H1 (cell line): ENCODE data around the gene RFX3. TPM values are rescaled to one million over a fixed set of nuclear protein-coding genes. Genes with fewer than 3 reads are reported as not detected.

Experiments
- CTCF ChIA-PET: fragments of 300-600 bp; sonication (Branson Sonifier 250); formaldehyde crosslinking; loops from one replicate; lab custom pipeline; 2021; ENCODE audit not compliant: partially characterized antibody; lab: Charles Lee
- POLR2A ChIA-PET: fragments of 300-600 bp; sonication (Branson Sonifier 250); formaldehyde crosslinking; loops from one replicate; lab custom pipeline; 2021; ENCODE audit warnings: inconsistent platforms; ENCODE audit not compliant: partially characterized antibody; lab: Charles Lee
- DNase-seq, 2 experiments: peaks; one replicate each; pipeline versions ENCODE4 v3.0.0 to v3.0.0-alpha.2; 2010 to 2022; ENCODE audit warnings: low spot score in 2 of 2, low read depth in 1 of 2, mixed read lengths in 1 of 2
- FAIRE-seq: peaks from 2 replicates; lab custom pipeline; 2011; peaks lifted over from hg19 to GRCh38; lab: Jason Lieb, UNC
- H2AFZ ChIP-seq: 2 replicates; pipeline ENCODE4 v1.8.1; 2012; ENCODE audit warnings: low read length, inconsistent platforms
- H2AK5ac ChIP-seq: 2 replicates; pipeline ENCODE4 v1.6.1; 2013; ENCODE audit warnings: low read depth, low read length
- H2BK120ac ChIP-seq: replicated peaks from 2 replicates; pipeline ENCODE3; 2013; ENCODE audit warnings: low read depth, low read length, inconsistent platforms
- H2BK12ac ChIP-seq: 2 replicates; pipeline ENCODE4 v1.6.1; 2013; ENCODE audit warnings: low read depth, low read length
- H2BK15ac ChIP-seq: 2 replicates; pipeline ENCODE4 v1.6.1; 2013; ENCODE audit warnings: low read length
- H2BK20ac ChIP-seq: 2 replicates; pipeline ENCODE4 v1.6.1; 2013; ENCODE audit warnings: low read length
- H2BK5ac ChIP-seq: 2 replicates; pipeline ENCODE4 v1.6.1; 2013; ENCODE audit warnings: low read depth, low read length
- H3K14ac ChIP-seq: 2 replicates; pipeline ENCODE4 v1.6.1; 2013; ENCODE audit warnings: inconsistent platforms; ENCODE audit not compliant: insufficient read length
- H3K18ac ChIP-seq: 2 replicates; pipeline ENCODE4 v1.6.1; 2013; ENCODE audit warnings: low read length; ENCODE audit errors: extremely low read depth
- H3K23ac ChIP-seq: 2 replicates; pipeline ENCODE4 v1.6.1; 2013; ENCODE audit warnings: inconsistent platforms; ENCODE audit not compliant: insufficient read length
- H3K23me2 ChIP-seq: 2 replicates; pipeline ENCODE4 v1.6.1; 2013; ENCODE audit warnings: low read depth, low read length
- H3K27ac ChIP-seq: 2 replicates; pipeline ENCODE4 v1.6.1; 2011; ENCODE audit warnings: low read depth, low read length, inconsistent platforms
- H3K27me3 ChIP-seq, 4 experiments: replicated peaks in 1 of 4; 1 replicate in 1 of 4; 2 replicates in 3 of 4; pipeline versions ENCODE4 v1.6.1 to v1.8.1; 2011 to 2013; ENCODE audit warnings: low read length in 3 of 4, mild to moderate bottlenecking in 3 of 4, inconsistent platforms in 2 of 4, mixed read lengths in 2 of 4, moderate library complexity in 1 of 4; ENCODE audit not compliant: control insufficient read depth in 3 of 4, insufficient read depth in 3 of 4; ENCODE audit errors: extremely low read depth in 1 of 4
- H3K36me3 ChIP-seq, 4 experiments: 2 replicates each; pipeline versions ENCODE4 v1.6.1 to v1.8.1; 2011 to 2013; ENCODE audit warnings: mild to moderate bottlenecking in 4 of 4, low read length in 3 of 4, moderate library complexity in 2 of 4, control low read depth in 1 of 4, inconsistent platforms in 1 of 4; ENCODE audit not compliant: insufficient read depth in 4 of 4, control insufficient read depth in 2 of 4
- H3K4ac ChIP-seq: replicated peaks from 2 replicates; pipeline ENCODE3; 2013; ENCODE audit warnings: low read length, low read depth, mixed read lengths, inconsistent platforms; ENCODE audit not compliant: insufficient read length
- H3K4me1 ChIP-seq, 4 experiments: replicated peaks in 1 of 4; 1 replicate in 1 of 4; 2 replicates in 3 of 4; pipeline versions ENCODE4 v1.6.1 to v1.8.1; 2011 to 2013; ENCODE audit warnings: low read length in 3 of 4, inconsistent platforms in 2 of 4, mixed read lengths in 1 of 4; ENCODE audit not compliant: insufficient read depth in 4 of 4, control insufficient read depth in 3 of 4
- H3K4me2 ChIP-seq, 2 experiments: 2 replicates each; pipeline versions ENCODE4 v1.6.1 to v1.8.1; 2011 to 2013; ENCODE audit warnings: low read depth in 2 of 2, low read length in 2 of 2, control low read depth in 1 of 2, inconsistent platforms in 1 of 2, mild to moderate bottlenecking in 1 of 2; ENCODE audit not compliant: insufficient read depth in 1 of 2
- H3K4me3 ChIP-seq, 4 experiments: fragments of 200-600, 300-600 bp in 1 of 4; sonication (generic), shearing (Covaris generic), sonication (Bioruptor Twin) in 1 of 4; 2 replicates each; pipeline versions ENCODE4 v1.5.1 to v1.8.1; 2011 to 2016; ENCODE audit warnings: low read length in 4 of 4, low read depth in 3 of 4, control low read depth in 2 of 4, inconsistent platforms in 2 of 4, mild to moderate bottlenecking in 2 of 4, mixed read lengths in 1 of 4, moderate library complexity in 1 of 4; ENCODE audit not compliant: insufficient read depth in 2 of 4; ENCODE audit errors: extremely low read depth in 1 of 4
- H3K56ac ChIP-seq: replicated peaks from 2 replicates; pipeline ENCODE3; 2013; ENCODE audit warnings: low read depth, mild to moderate bottlenecking, mixed read lengths, low read length, inconsistent platforms; ENCODE audit not compliant: insufficient read length
- H3K79me1 ChIP-seq: 2 replicates; pipeline ENCODE4 v1.6.1; 2013; ENCODE audit warnings: low read depth, low read length, control low read depth
- H3K79me2 ChIP-seq, 2 experiments: 2 replicates each; pipeline versions ENCODE4 v1.6.1 to v1.8.1; 2012 to 2013; ENCODE audit warnings: low read length in 2 of 2, mild to moderate bottlenecking in 2 of 2, inconsistent platforms in 1 of 2; ENCODE audit not compliant: insufficient read depth in 2 of 2, control insufficient read depth in 1 of 2
- H3K9ac ChIP-seq, 4 experiments: replicated peaks in 1 of 4; 1 replicate in 1 of 4; 2 replicates in 3 of 4; pipeline versions ENCODE4 v1.6.1 to v1.8.1; 2011 to 2013; ENCODE audit warnings: low read depth in 3 of 4, low read length in 3 of 4, control low read depth in 2 of 4, mild to moderate bottlenecking in 2 of 4, moderate library complexity in 2 of 4, inconsistent platforms in 1 of 4; ENCODE audit errors: extremely low read depth in 1 of 4
- H3K9me3 ChIP-seq, 2 experiments: 2 replicates each; pipeline versions ENCODE4 v1.6.1 to v1.8.1; 2012 to 2013; ENCODE audit warnings: mild to moderate bottlenecking in 2 of 2, moderate library complexity in 2 of 2, control low read depth in 1 of 2, inconsistent platforms in 1 of 2, low read depth in 1 of 2, low read length in 1 of 2, mixed read lengths in 1 of 2; ENCODE audit not compliant: insufficient read depth in 2 of 2
- H4K20me1 ChIP-seq, 2 experiments: replicated peaks in 1 of 2; 2 replicates each; pipeline versions ENCODE3 to v1.8.1; 2011 to 2013; ENCODE audit warnings: inconsistent platforms in 2 of 2, low read length in 2 of 2, mild to moderate bottlenecking in 1 of 2; ENCODE audit not compliant: insufficient read depth in 2 of 2, control insufficient read depth in 1 of 2
- H4K5ac ChIP-seq: 2 replicates; pipeline ENCODE4 v1.6.1; 2013; ENCODE audit warnings: low read length, low read depth, mixed read lengths, inconsistent platforms; ENCODE audit not compliant: insufficient read length
- H4K8ac ChIP-seq: 2 replicates; pipeline ENCODE4 v1.8.0; 2013; ENCODE audit warnings: mild to moderate bottlenecking, moderate library complexity, low read length, inconsistent platforms; ENCODE audit not compliant: insufficient read depth; ENCODE audit errors: extremely low read depth
- H4K91ac ChIP-seq: replicated peaks from 2 replicates; pipeline ENCODE3; 2013; ENCODE audit warnings: low read length, mixed read lengths, inconsistent platforms; ENCODE audit not compliant: insufficient read length
- ASH2L ChIP-seq: fragments of 200-600, 300-600 bp; sonication (generic); IDR thresholded peaks from one replicate; pipeline ENCODE4 v1.7.1; 2017; ENCODE audit warnings: low read length
- BCL11A ChIP-seq, 2 experiments: IDR thresholded peaks; one replicate each; pipeline ENCODE4 v1.6.1; 2011; ENCODE audit warnings: low read depth in 2 of 2, low read length in 2 of 2, mild to moderate bottlenecking in 2 of 2
- CHD1 ChIP-seq: IDR thresholded peaks from 2 replicates; pipeline ENCODE4 v1.6.1; 2012; ENCODE audit warnings: low read depth, low read length, improper control_type of control experiment
- CTCF ChIP-seq, 3 experiments: IDR thresholded peaks; 1 replicate in 2 of 3; 2 replicates in 1 of 3; pipeline versions ENCODE4 v1.5.1 to v1.6.1; 2011; ENCODE audit warnings: low read length in 3 of 3, mild to moderate bottlenecking in 3 of 3, inconsistent platforms in 2 of 3, low read depth in 1 of 3, moderate library complexity in 1 of 3; ENCODE audit not compliant: insufficient read depth in 1 of 3; ENCODE audit errors: control extremely low read depth in 1 of 3
- GTF2F1 ChIP-seq: IDR thresholded peaks from 2 replicates; pipeline ENCODE4 v1.6.1; 2012; ENCODE audit warnings: low read depth, low read length, improper control_type of control experiment, borderline replicate concordance
- JUND ChIP-seq: IDR thresholded peaks from 2 replicates; pipeline ENCODE4 v1.6.1; 2011; ENCODE audit warnings: mild to moderate bottlenecking, improper control_type of control experiment, low read length
- MAFK ChIP-seq: IDR thresholded peaks from 2 replicates; pipeline ENCODE4 v1.6.1; 2012; ENCODE audit warnings: low read depth, mild to moderate bottlenecking, improper control_type of control experiment, low read length
- RAD21 ChIP-seq, 2 experiments: IDR thresholded peaks in 1 of 2; conservative IDR thresholded peaks in 1 of 2; 2 replicates each; pipeline ENCODE4 v1.6.1; 2011; ENCODE audit warnings: low read depth in 2 of 2, low read length in 2 of 2, improper control_type of control experiment in 1 of 2, inconsistent platforms in 1 of 2, mild to moderate bottlenecking in 1 of 2, moderate library complexity in 1 of 2
- SIRT6 ChIP-seq: IDR thresholded peaks from one replicate; pipeline ENCODE4 v1.7.1; 2012; ENCODE audit warnings: low read length, inconsistent platforms
- ZNF274 ChIP-seq: IDR thresholded peaks from 2 replicates; pipeline ENCODE4 v1.7.0; 2012; ENCODE audit warnings: low read length, borderline replicate concordance; ENCODE audit errors: extremely low read depth
- WGBS, 2 experiments: shearing (Covaris generic) in 1 of 2; methylation state at CpG; one replicate each; pipeline versions ENCODE4 v1.1.6 to v1.1.7; 2013 to 2015; ENCODE audit warnings: low lambda C conversion rate in 2 of 2, mixed read lengths in 2 of 2, inconsistent platforms in 1 of 2, low coverage in 1 of 2, missing lambda C conversion rate in 1 of 2; ENCODE audit not compliant: insufficient replicate concordance in 2 of 2, insufficient coverage in 1 of 2, insufficient read length in 1 of 2; ENCODE audit errors: extremely low coverage in 1 of 2, missing lambda C conversion rate in 1 of 2; 5-methylcytosine and 5-hydroxymethylcytosine counted together
- polyA plus RNA-seq, 7 experiments: library from polyadenylated mRNA; depleted of rRNA in 3 of 7; stranded (reverse) in 5 of 7; unstranded in 2 of 7; fragments of >200 nt in 5 of 7; fragments of 200-250 nt in 2 of 7; gene quantifications; 1 replicate in 5 of 7; 2 replicates in 1 of 7; 4 replicates in 1 of 7; pipeline versions ENCODE4 v1.2.1 to v1.2.3, GENCODE V29; 2011 to 2013; ENCODE audit warnings: missing spikeins in 2 of 7, mixed read lengths in 2 of 7
- total RNA-seq: library from RNA; stranded (reverse); fragmentation: NEBNext Ultra II Directional; extraction: Animal tissue kit (Norgen Biotek cat#: 25700); gene quantifications from 2 replicates; pipeline ENCODE4 v1.2.1, GENCODE V29; 2021

RFX3 gene
- total and polyA plus RNA-seq, 2 of the 8 experiments (the other 6 are each of a cell fraction or from before 2014, with no cell fraction given): 4.9 to 22.6 TPM

GRCh38 chr9:3441197-3441816 is 84.5 kb downstream of the RFX3 start:
- 0 out of 2 replicates have a peak, but pooled peaks have one; percentile 7 for TF ChIP-seq MAFK
- peak in 2 of 3 experiments; percentile 64 to 67; a peak in 3 of 4 replicates for TF ChIP-seq CTCF (IDR thresholded peaks at IDR 0.05; ENCODE audit: control extremely low read depth in 1 of 3, insufficient read depth in 1 of 3, low read depth in 1 of 3, low read length in 3 of 3)
- TF ChIP-seq ASH2L: no peak
- TF ChIP-seq JUND: 0 out of 2 replicates have a peak, but pooled peaks have one; percentile 37
- peak; percentile 68 to 71 for TF ChIP-seq RAD21 (IDR thresholded peaks at IDR 0.05 in 1 of 2, conservative IDR thresholded peaks at IDR 0.05 in 1 of 2; ENCODE audit: low read depth in 2 of 2, low read length in 2 of 2)
- no peak for TF ChIP-seq BCL11A (IDR thresholded peaks at IDR 0.05; ENCODE audit: low read depth in 2 of 2, low read length in 2 of 2)
- no peak for TF ChIP-seq GTF2F1
- TF ChIP-seq ZNF274: no peak
- no peak for TF ChIP-seq CHD1
- TF ChIP-seq SIRT6: no peak

More at GRCh38 chr9:3441197-3441816, 84.5 kb downstream of the RFX3 start:
- no peak overlapping the region for H3K27ac ChIP-seq
- no peak overlapping the region for H3K23ac ChIP-seq
- H3K36me3 ChIP-seq: no peaks in the 10 kb centered on the region
- no peak overlapping the region for H2BK120ac ChIP-seq
- DNase-seq: no peak
- H3K79me2 ChIP-seq: no peaks in the 10 kb centered on the region
- peak; percentile 81 for FAIRE-seq
- H4K5ac ChIP-seq: no peak overlapping the region
- H3K79me1 ChIP-seq: no peaks in the 10 kb centered on the region
- no peak overlapping the region for H3K56ac ChIP-seq
- no peak overlapping the region for H2AFZ ChIP-seq
- H3K4me3 ChIP-seq: no peak overlapping the region
- H3K4ac ChIP-seq: no peak overlapping the region
- no peaks in the 10 kb centered on the region for H3K4me1 ChIP-seq
- no peak overlapping the region for H2AK5ac ChIP-seq
- ChIA-PET POLR2A (no interaction called here), CTCF (interaction anchor here (0.5 to 5.7 kb wide), 58 partner anchors 8 to 1844 kb away, joined by 3 to 44 read pairs (median 4); no protein-coding TSS in a partner anchor)
- H4K8ac ChIP-seq: no peak overlapping the region
- 86% methylated on average over 7 of the region's 7 CpGs; no CpG with 5 or more reads in 1 of the 2 experiments for WGBS, 2 experiments
- H3K18ac ChIP-seq: no peak overlapping the region
- H4K20me1 ChIP-seq: no peaks in the 10 kb centered on the region
- no peaks in the 10 kb centered on the region for H3K23me2 ChIP-seq
- H2BK12ac ChIP-seq: no peak overlapping the region
- no peak overlapping the region for H4K91ac ChIP-seq
- no peak overlapping the region for H3K9ac ChIP-seq
- no peaks in the 10 kb centered on the region for H3K27me3 ChIP-seq
- H3K14ac ChIP-seq: no peak overlapping the region
- H2BK5ac ChIP-seq: no peak overlapping the region
- no peaks in the 10 kb centered on the region for H3K9me3 ChIP-seq
- H2BK20ac ChIP-seq: no peak overlapping the region
- no peak overlapping the region for H2BK15ac ChIP-seq
- H3K4me2 ChIP-seq: no peak overlapping the region
